Skeletal muscle tissue (tissue), 4 donors: ENCODE measurements around the gene C2orf42. TPM values are rescaled to one million over a fixed set of nuclear protein-coding genes. Genes with fewer than 3 reads are reported as not detected.
A peak's percentile ranks its signal among the peaks of the same experiment; 100 is the strongest.
"Not testable (repeated sequence)": the region's sequence is repeated elsewhere in the genome, so short reads cannot be mapped to it uniquely, and the experiment has no call there.

Experiments used
- H3K27ac ChIP-seq: one replicate; pipeline ENCODE4 v1.7.0; 2013; ENCODE audit warnings: mild to moderate bottlenecking, low read depth, low read length, inconsistent platforms
- H3K27me3 ChIP-seq, 3 donors: one replicate each; pipeline ENCODE4 v1.7.0; 2013; ENCODE audit warnings: low read length in 3 of 3; ENCODE audit not compliant: control insufficient read depth in 3 of 3, insufficient read depth in 3 of 3
- H3K36me3 ChIP-seq, 3 donors: one replicate each; pipeline ENCODE4 v1.7.0; 2013; ENCODE audit warnings: low read length in 3 of 3; ENCODE audit not compliant: control insufficient read depth in 3 of 3, insufficient read depth in 3 of 3
- H3K4me1 ChIP-seq, 3 donors: one replicate each; pipeline ENCODE4 v1.7.0; 2013; ENCODE audit warnings: low read length in 3 of 3, mild to moderate bottlenecking in 3 of 3; ENCODE audit not compliant: control insufficient read depth in 3 of 3, insufficient read depth in 3 of 3
- H3K4me3 ChIP-seq, 3 donors: one replicate each; pipeline ENCODE4 v1.7.0; 2013; ENCODE audit warnings: low read length in 3 of 3
- H3K9ac ChIP-seq, 3 donors: one replicate each; pipeline ENCODE4 v1.7.0; 2013; ENCODE audit warnings: low read length in 3 of 3, mild to moderate bottlenecking in 3 of 3, moderate library complexity in 2 of 3, low read depth in 1 of 3
- H3K9me3 ChIP-seq, 3 donors: one replicate each; pipeline ENCODE4 v1.7.0; 2013; ENCODE audit warnings: low read length in 3 of 3; ENCODE audit not compliant: control insufficient read depth in 3 of 3
- total RNA-seq: library from RNA; depleted of rRNA; stranded (reverse); fragments of >200 nt; gene quantifications from one replicate; pipeline ENCODE4 v1.2.3, GENCODE V29; 2014
- donor health status: Osteomylitis.

C2orf42 gene
- total RNA-seq, 1 donor from 2014 or later, result 19.8 TPM

GRCh38 chr2:70133127-70133452 is 57.7 kb downstream of the C2orf42 start:
- Histone ChIP-seq H3K4me3 (peak overlapping the region; percentile 45 to 69 (median 61)), H3K36me3 (no peaks in the 10 kb centered on the region), H3K4me1 (peaks cover 36 to 47% (median 37%) of the 10 kb centered on the region in 3 donors), H3K27me3 (no peaks in the 10 kb centered on the region), H3K9ac (peak overlapping the region; percentile 62 to 79 (median 75)), H3K27ac (peak overlapping the region; percentile 89), H3K9me3 (no peaks in the 10 kb centered on the region)

- H3K27ac ChIP-seq, result peak overlapping the region; percentile 89
- no peaks in the 10 kb centered on the region for H3K27me3 ChIP-seq
- no peaks in the 10 kb centered on the region for H3K9me3 ChIP-seq
- H3K9ac ChIP-seq, result peak overlapping the region; percentile 62 to 79 (median 75)
- peak overlapping the region; percentile 45 to 69 (median 61) for H3K4me3 ChIP-seq
- H3K4me1 ChIP-seq, result peaks cover 36 to 49% (median 39%) of the 10 kb centered on the region in 3 donors
- no peaks in the 10 kb centered on the region for H3K36me3 ChIP-seq
These were observed 58.3 kb downstream of the C2orf42 start for GRCh38 chr2:70132244-70133126.

GRCh38 chr2:70131344-70132143 is 59.3 kb downstream of the C2orf42 start:
- H3K27me3 ChIP-seq, H3K36me3 ChIP-seq, H3K9me3 ChIP-seq: not testable (repeated sequence)
- Histone ChIP-seq H3K9ac (peak overlapping the region; percentile 62 to 79 (median 75)), H3K4me3 (peak overlapping the region; percentile 6 to 69 (median 61)), H3K27ac (peak overlapping the region; percentile 89), H3K4me1 (peaks cover 42 to 53% (median 45%) of the 10 kb centered on the region in 3 donors)

GRCh38 chr2:70128005-70128404 is 62.8 kb downstream of the C2orf42 start:
- H3K27me3 ChIP-seq, result no peaks in the 10 kb centered on the region
- peak overlapping the region; percentile 82 for H3K27ac ChIP-seq
- peak overlapping the region in 2 of 3 donors; percentile 35 to 53 for H3K9ac ChIP-seq
- H3K36me3 ChIP-seq, result no peaks in the 10 kb centered on the region
- peaks cover 40 to 46% (median 40%) of the 10 kb centered on the region in 3 donors for H3K4me1 ChIP-seq
- peak overlapping the region in 1 of 3 donors; percentile 19 for H3K4me3 ChIP-seq
- no peaks in the 10 kb centered on the region for H3K9me3 ChIP-seq

GRCh38 chr2:70126413-70126812 is 64.4 kb downstream of the C2orf42 start:
- peaks cover 37 to 44% (median 43%) of the 10 kb centered on the region in 3 donors for H3K4me1 ChIP-seq
- H3K9ac ChIP-seq, result no peak overlapping the region
- H3K9me3 ChIP-seq, result no peaks in the 10 kb centered on the region
- no peaks in the 10 kb centered on the region for H3K36me3 ChIP-seq
- peak overlapping the region; percentile 82 for H3K27ac ChIP-seq
- H3K27me3 ChIP-seq, result no peaks in the 10 kb centered on the region
- H3K4me3 ChIP-seq, result no peak overlapping the region

- no peaks in the 10 kb centered on the region for H3K27me3 ChIP-seq
- peak overlapping the region; percentile 75 to 87 (median 79) for H3K4me3 ChIP-seq
- peak overlapping the region; percentile 100 for H3K27ac ChIP-seq
- no peaks in the 10 kb centered on the region for H3K36me3 ChIP-seq
- H3K9ac ChIP-seq, result peak overlapping the region; percentile 96 to 99 (median 98)
- H3K9me3 ChIP-seq, result no peaks in the 10 kb centered on the region
- H3K4me1 ChIP-seq, result peaks cover 36 to 42% (median 38%) of the 10 kb centered on the region in 3 donors
These were observed 65.3 kb downstream of the C2orf42 start for GRCh38 chr2:70125498-70125898.

- H3K4me1 ChIP-seq, result peaks cover 36 to 42% (median 38%) of the 10 kb centered on the region in 3 donors
- H3K27me3 ChIP-seq, result no peaks in the 10 kb centered on the region
- H3K27ac ChIP-seq, result peak overlapping the region; percentile 100
- no peaks in the 10 kb centered on the region for H3K9me3 ChIP-seq
- peak overlapping the region; percentile 75 to 87 (median 79) for H3K4me3 ChIP-seq
- H3K9ac ChIP-seq, result peak overlapping the region; percentile 96 to 99 (median 98)
- H3K36me3 ChIP-seq, result no peaks in the 10 kb centered on the region
These were observed 65.8 kb downstream of the C2orf42 start for GRCh38 chr2:70124983-70125480.

- Histone ChIP-seq H3K9ac (peak overlapping the region; percentile 98 to 100 (median 99)), H3K27ac (peak overlapping the region; percentile 100), H3K4me1 (peaks cover 40 to 45% (median 42%) of the 10 kb centered on the region in 3 donors), H3K4me3 (peak overlapping the region; percentile 59 to 87 (median 79)), H3K36me3 (no peaks in the 10 kb centered on the region), H3K27me3 (no peaks in the 10 kb centered on the region), H3K9me3 (no peaks in the 10 kb centered on the region)
These were observed 67.0 kb downstream of the C2orf42 start for GRCh38 chr2:70123829-70124116.

- Histone ChIP-seq H3K9ac (peak overlapping the region; percentile 98 to 100 (median 99)), H3K27ac (peak overlapping the region; percentile 100), H3K9me3 (no peaks in the 10 kb centered on the region), H3K4me1 (peaks cover 40 to 46% (median 40%) of the 10 kb centered on the region in 3 donors), H3K4me3 (peak overlapping the region; percentile 59 to 87 (median 79)), H3K36me3 (no peaks in the 10 kb centered on the region), H3K27me3 (no peaks in the 10 kb centered on the region)
These were observed 67.6 kb downstream of the C2orf42 start for GRCh38 chr2:70123051-70123828.
